ENCODE results near the gene JAGN1.
A peak's percentile ranks its signal among the peaks of the same experiment; 100 is the strongest.
"Not testable (repeated sequence)": the region's sequence is repeated elsewhere in the genome, so short reads cannot be mapped to it uniquely, and the experiment has no call there.

JAGN1 gene

DNA sequence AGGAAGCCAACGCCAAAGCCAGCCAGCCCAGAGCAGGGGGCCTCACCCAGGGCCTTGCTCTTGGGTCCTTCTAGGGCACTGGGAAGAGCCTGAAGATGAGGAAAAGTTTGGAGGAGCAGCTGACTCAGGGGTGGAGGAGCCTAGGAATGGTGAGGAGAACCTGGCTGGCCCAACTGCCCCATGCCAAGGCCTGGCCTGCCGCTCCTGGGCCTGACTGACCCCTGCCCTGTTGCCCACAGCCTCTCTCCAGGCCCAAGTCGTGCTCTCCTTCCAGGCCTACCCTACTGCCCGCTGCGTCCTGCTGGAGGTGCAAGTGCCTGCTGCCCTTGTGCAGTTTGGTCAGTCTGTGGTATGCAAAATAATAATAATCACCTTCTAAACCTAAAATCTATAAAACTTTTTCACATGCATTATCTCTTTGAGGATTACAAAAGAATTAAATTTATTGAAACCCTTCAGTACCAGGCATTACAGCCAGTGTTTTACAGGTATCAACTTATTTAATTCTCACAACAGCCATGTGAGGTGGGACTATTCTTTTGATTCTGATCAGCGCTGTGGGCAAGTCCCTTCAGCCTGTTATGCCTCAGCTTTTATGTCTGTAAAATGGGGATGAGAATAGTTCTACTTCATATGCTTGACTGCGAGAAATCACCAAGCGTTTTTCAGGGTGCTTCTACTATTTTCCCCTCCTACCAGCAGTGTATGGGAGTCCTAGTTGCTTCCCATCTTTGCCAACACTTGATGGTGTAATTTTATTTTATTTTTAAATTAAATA lies 28.0 kb downstream of the JAGN1 start:
- DNase-seq (ENCODE audit: low read depth): no peak

DNA sequence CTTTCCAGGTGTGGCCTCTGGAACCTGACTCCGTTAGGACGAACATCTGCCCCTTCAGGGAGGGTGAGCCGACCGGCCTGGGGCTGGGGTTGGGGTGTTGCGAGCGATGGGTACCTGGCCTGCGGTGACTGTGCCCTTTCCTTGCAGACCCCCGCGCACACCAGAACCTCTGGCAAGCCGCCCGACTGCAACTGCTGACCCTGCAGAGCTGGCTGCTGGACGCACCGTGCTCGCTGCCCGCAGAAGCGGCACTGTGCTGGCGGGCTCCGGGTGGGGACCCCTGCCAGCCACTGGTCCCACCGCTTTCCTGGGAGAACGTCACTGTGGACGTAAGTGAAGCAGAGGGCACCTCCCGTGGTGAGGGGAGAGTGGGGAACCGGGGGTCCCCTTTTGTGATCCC lies 37.7 kb downstream of the JAGN1 start:
- DNase-seq (ENCODE audit: low read depth): no peak

DNA sequence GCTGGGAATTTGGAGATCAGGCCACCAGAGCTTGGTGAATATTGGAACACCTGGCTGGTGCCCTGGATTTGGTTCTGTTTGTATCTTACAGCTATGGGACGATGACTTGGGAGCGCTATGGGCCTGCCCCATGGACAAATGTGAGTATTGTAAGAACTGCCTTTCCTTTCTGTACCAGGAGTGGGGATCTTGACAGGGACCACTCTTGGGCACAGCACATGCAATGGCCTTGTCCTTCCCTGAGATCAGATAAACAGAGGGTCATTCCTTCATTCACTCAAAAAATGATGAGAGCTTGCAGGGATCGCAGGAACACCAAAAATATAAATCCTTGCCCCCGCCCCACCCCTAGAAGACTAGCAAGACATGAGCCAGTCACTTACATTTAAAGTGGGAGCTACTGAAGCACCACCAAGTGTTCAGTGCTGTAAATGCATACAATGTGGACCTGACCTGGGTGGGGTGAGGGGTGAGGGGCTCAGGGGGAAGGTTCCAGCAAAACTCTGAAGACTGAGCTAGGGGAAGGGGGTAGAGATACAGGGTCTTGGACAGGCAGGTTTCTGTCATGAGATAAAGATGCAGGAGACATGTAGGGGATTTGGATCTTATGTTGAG lies 40.5 kb downstream of the JAGN1 start:
- DNase-seq (ENCODE audit: low read depth): no peak

DNA sequence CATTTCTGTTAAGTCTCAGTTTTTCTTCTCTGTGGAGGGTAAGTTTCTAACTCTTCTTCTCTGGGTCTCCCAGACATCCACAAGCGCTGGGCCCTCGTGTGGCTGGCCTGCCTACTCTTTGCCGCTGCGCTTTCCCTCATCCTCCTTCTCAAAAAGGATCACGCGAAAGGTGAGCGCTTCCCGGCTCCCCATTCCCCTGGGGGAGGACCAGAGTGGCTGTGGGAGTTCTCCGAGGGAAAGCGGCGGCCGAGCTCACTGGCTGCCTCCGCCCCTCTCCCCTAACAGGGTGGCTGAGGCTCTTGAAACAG lies 42.1 kb downstream of the JAGN1 start:
- no peak for DNase-seq (ENCODE audit: low read depth)

GRCh38 chr3:9932843-9933560 lies 42.6 kb downstream of the JAGN1 start:
- peak; percentile 86 for DNase-seq (ENCODE audit: low read depth)

GRCh38 chr3:9933561-9934234 lies 43.3 kb downstream of the JAGN1 start, which contains the start of gene CRELD1:
CRELD1 (plus strand) TSS chr3:9933834; CDS start chr3:9934439, 605 bp downstream.
- peak; percentile 96 for DNase-seq (ENCODE audit: low read depth)

- no peak for DNase-seq (ENCODE audit: low read depth)
Observed at GRCh38 chr3:9934235-9934621, 43.8 kb downstream of the JAGN1 start.

- no peak for DNase-seq (ENCODE audit: low read depth)
Observed at GRCh38 chr3:9934993-9935392, 44.6 kb downstream of the JAGN1 start.

- no peak for DNase-seq (ENCODE audit: low read depth)
Observed at GRCh38 chr3:9935966-9936510, 45.6 kb downstream of the JAGN1 start.

GRCh38 chr3:9937486-9938238 lies 47.3 kb downstream of the JAGN1 start:
- no peak for DNase-seq (ENCODE audit: low read depth)

DNA sequence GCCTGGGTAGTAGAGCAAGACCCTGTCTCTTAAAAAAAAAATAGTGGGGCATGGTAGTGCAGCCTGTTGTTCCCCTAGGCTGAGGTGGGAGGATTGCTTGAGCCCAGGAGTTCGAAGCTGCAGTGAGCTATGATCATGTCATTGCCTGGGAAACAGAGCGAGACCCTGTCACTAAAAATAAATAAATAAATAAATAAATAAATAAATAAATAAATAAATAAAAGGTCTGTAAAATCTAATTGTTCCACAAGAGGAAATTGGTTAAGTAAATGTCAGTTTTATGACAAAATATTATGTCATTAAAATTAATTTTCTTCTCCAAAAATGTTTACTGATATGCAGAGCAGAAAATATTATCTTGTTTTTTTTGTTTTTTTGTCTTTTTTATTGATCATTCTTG lies 48.6 kb downstream of the JAGN1 start:
- no peak for DNase-seq (ENCODE audit: low read depth)

GRCh38 chr3:9939906-9940305 lies 49.5 kb downstream of the JAGN1 start:
- not testable (repeated sequence) for DNase-seq (ENCODE audit: low read depth)

DNA sequence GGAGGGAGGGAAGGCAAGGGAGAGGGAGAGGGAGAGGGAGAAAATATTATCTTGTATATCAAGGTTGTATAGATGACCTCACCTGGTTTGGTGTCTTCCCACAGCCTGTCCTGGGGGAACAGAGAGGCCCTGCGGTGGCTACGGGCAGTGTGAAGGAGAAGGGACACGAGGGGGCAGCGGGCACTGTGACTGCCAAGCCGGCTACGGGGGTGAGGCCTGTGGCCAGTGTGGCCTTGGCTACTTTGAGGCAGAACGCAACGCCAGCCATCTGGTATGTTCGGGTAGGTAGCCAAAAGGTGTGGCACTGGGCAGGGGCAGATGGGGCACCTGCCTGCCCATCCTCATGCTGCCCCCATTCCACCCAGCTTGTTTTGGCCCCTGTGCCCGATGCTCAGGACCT lies 50.3 kb downstream of the JAGN1 start:
- no peak for DNase-seq (ENCODE audit: low read depth)

DNA sequence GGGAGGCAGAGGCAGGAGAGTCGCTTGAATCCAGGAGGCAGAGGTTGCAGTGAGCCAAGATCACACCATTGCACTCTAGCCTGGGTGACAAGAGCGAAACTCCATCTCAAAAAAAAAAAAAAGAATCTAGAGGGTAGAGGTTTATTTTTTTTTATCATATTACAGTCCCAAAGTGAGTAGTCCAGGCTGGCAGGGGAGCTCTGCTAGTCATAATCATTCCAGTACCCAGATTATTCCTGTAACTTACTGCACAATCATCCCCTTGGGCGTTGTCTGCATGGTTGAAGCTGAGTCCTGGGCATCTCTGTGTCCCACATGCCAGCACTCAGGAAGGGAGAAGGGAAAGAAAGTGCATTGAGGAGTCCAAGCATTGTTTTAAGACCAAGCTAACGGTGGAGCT lies 51.8 kb downstream of the JAGN1 start:
- no peak for DNase-seq (ENCODE audit: low read depth)

- no peak for DNase-seq (ENCODE audit: low read depth)
Observed at GRCh38 chr3:9942934-9943690, 52.7 kb downstream of the JAGN1 start.
